Measurements from ENCODE around the gene MRPL38.

DNA sequence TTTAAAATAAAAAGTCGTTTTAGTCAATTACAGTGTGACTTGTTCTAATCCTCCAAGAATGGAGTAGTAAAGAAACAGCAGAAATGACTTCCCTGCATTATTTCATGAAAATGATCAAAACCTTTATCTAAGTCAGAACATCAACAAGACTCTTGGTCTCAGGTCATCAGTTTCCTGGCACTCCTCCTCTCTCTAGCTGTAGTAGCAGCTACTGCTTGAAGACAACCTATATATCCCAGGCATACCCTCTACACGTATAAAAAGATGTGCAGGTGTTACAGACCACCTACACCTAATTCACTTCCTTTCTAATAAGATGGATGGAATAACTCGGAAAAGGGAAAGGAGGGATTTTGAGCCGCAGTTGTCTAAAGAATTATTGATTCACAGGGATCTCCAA lies 37.8 kb upstream of the MRPL38 start:
- TF ChIP-seq, protein P1, sequence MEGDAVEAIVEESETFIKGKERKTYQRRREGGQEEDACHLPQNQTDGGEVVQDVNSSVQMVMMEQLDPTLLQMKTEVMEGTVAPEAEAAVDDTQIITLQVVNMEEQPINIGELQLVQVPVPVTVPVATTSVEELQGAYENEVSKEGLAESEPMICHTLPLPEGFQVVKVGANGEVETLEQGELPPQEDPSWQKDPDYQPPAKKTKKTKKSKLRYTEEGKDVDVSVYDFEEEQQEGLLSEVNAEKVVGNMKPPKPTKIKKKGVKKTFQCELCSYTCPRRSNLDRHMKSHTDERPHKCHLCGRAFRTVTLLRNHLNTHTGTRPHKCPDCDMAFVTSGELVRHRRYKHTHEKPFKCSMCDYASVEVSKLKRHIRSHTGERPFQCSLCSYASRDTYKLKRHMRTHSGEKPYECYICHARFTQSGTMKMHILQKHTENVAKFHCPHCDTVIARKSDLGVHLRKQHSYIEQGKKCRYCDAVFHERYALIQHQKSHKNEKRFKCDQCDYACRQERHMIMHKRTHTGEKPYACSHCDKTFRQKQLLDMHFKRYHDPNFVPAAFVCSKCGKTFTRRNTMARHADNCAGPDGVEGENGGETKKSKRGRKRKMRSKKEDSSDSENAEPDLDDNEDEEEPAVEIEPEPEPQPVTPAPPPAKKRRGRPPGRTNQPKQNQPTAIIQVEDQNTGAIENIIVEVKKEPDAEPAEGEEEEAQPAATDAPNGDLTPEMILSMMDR (IDR thresholded peaks at IDR 0.05), result no peak
- TF ChIP-seq POLR2A (IDR thresholded peaks at IDR 0.05), result no peak
